GM18907 (cell line): ENCODE data around the gene ACAP2.
"Not testable (repeated sequence)": the region's sequence is repeated elsewhere in the genome, so short reads cannot be mapped to it uniquely, and the experiment has no call there.

ENCODE experiments used
- ATAC-seq: cut with Tn5 transposase; IDR thresholded peaks from one replicate; pipeline ENCODE4 v1.9.1; 2021; ENCODE audit warnings: mild to moderate bottlenecking, moderate library complexity; ENCODE audit not compliant: unreplicated experiment

Gene ACAP2

DNA sequence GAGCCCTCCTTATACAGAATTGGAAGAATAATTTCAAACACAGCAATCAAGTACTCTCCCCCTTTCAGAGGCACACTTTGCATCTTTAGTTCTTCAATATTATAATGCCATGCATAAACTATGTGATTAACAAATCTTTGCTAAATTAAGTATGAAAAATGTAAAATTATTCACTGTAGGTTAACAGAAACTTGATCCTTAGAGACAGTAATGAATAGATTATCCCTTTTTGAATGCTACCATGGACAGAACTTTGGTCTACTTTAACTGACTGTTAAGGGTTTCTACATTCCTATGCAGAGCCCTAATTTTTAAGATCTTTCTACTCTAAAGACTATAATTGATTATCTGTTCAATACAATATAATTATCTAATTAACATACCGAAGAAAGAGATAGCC lies 146.2 kb downstream of the ACAP2 start:
- ATAC-seq, result no peak

DNA sequence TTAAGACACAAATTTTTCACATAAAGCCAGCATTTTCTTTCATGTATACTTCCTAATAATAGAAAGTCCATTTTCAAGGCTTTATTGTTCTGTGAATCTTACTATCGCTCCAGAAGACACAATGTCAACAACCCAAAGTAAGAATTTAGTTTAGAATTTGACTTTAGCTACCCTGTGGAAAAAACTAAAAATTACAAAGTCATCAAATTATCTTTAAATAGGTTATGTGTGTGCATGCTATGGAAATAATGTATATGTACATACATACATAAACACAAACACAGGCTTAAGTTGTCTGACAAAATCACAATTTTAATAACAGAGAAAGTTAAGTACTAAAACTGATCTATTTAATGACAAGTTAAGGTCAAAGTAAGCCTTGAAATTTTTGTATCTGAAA lies 151.7 kb downstream of the ACAP2 start:
- no peak for ATAC-seq

DNA sequence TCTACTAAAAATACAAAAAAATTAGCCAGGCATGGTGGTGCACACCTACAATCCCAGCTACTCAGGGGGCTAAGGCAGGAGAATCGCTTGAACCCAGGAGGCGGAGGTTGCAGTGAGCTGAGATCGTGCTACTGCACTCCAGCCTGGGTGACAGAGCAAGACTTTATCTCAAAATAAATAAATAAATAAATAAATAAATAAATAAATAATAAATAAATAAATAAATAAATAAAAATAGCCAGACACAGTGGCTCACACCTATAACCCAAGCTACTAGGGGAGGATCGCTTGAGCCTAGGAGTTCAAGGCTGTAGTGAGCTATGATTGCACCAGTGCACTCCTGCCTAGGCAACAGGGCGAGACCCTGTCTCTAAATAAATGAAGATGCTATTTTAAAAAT lies 152.2 kb downstream of the ACAP2 start:
- not testable (repeated sequence) for ATAC-seq

DNA sequence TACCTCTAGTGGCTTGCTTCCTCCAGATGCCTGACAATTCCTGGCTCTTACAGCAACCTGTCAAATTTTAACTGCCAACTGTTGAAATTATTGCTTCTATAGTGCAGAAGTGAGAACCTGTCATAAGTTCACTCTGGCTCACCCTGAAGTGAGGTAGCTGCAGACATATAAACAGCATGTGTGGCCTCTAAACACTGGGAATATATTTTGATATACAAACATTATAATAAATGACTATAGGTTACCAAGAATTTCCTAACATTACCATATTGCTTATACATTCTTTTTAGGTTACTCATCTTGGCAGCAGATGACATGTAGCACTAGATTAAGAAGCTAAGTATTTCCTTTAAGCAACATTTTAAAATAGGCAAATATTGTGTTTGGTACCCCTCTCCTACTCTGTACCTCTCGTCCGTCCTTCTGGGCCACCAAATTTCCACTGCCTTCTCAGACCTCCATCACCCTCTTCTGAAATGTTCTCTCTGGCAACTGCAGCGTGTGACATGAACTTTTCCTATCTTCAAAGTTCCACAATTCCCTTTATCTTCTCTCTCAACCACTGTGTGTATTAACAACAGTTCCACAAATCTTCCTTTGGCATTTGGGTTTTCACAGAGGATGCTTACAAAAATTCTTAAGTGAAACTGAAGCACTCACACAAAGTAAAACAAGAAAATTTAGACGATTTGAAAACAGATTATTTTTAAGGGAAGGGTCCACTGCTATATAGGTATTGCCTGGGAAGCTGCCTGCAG lies 156.5 kb downstream of the ACAP2 start:
- no peak for ATAC-seq

DNA sequence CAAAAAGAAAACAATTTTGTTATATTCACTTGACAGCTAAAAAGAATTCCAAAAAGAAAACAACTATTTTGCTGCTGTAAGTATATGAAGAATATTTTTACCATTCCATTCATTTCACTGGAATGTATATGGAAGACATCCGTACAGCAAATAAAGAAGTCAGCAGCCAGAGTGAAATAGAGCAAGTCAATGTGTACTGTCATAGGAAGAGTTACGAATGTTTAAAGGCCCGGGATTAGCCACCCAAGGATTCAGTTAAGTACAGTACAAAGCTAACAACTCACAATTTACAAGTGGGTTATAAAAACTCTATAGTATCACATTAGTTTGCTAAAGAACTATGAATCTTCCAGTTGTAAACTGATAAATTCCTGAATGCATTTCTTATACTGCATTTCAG lies 157.4 kb downstream of the ACAP2 start:
- no peak for ATAC-seq

DNA sequence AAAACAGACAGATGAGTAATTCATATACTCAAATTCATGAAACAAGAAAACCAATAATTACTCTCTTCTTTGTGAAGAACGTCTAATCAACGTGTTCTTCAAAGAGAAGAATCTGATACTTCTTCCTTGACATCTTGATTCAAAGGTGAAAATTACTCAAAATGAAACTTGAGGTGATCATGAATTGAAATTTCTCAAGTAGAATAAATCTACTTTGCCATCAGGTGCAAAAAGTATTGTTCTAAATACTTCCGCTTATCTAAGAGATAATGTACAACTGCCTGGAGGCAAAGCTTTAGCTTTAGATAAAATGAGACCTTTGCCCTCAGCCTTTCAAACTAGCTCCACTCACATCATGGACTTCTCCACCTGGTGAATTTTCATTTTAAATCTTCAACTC lies 158.0 kb downstream of the ACAP2 start:
- no peak for ATAC-seq

DNA sequence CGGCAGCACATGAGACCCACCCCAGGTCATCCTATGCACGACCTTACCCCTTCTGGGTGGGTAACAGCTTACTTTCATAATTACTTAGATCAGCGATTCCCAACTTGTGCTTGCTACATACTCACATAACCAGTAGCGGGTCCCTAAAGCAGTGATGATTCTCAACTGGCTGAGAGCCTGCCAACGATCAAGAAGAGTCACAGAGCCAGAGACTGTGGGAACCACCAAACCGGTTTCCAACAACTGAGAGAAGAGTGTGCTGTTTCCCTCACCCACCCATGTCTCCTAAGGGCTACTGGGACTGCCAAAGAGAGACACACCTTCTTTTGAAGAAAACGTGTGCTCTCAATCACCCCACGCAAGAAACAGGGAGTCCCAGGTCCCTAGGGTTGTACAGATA lies 159.9 kb downstream of the ACAP2 start:
- ATAC-seq, result no peak

DNA sequence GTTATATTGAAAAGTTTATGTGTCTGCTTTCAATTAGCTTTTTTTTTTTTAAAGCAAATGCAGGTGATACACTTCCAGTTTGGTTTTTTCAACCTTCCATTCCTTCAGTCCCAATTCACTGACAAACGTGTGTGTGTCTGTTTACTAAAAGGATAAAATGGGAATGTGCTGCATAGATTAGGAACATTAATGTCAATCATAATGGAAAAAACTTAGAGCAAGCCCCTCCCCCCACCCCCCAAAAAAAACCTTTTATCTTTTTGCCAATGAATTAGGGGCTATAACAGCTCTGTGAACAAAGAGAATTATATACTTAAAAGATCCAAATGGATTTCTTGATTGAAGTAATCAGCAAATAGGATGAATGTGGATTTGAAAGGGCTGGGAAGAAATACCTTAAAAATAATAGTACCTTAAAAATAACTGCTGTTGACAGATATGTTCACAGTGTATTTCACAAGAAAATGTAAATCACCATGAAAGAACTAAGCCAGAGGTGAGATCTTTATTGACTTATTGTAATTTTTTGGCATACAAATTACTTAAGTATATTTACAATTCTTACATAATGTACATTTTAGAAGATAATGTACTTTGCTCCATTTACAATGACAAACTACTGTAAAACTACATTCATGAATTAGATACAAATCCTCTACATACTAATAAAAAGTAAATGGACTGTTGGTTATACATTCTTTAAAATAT lies 168.4 kb downstream of the ACAP2 start:
- ATAC-seq, result no peak

DNA sequence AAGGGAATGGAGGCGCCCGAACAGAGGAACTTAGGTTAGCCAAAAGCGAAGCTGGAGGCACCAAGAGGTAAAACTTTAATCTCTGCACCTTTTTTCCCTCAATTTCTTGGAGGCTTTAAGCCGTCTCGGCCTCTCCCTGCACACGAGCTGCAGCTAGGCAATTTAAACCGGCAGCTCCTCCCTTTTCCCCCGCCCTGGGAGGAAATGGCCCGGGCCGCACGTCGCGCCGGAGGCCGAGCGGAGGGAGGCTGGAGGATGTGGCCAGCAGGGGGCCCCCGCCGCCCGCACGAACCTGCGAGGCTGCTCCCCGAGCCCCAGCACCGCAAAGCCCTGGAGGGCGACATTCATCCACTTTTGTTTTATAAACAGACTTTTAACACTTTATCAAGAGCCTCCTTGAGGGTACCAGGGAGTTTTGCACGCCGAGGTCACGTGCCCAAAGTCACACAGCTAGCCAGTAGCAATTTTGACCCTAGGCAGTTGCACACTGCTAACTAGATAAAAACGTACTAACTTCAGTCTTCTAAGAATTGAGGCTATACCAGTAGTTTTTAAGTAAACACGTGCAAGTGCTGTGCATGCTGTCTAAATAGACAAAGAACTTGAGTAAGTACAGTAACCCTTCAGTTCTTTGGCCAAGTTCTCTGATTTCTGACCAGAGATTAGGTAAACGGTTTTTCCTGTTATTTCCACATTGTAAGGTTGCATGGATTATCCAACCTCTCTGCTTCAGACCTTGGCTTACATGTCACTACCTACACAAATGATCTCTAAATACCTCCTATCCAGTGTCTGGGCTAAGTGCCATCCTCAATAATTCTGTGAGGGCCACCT lies 171.2 kb downstream of the ACAP2 start:
- ATAC-seq, result peak; percentile 67

DNA sequence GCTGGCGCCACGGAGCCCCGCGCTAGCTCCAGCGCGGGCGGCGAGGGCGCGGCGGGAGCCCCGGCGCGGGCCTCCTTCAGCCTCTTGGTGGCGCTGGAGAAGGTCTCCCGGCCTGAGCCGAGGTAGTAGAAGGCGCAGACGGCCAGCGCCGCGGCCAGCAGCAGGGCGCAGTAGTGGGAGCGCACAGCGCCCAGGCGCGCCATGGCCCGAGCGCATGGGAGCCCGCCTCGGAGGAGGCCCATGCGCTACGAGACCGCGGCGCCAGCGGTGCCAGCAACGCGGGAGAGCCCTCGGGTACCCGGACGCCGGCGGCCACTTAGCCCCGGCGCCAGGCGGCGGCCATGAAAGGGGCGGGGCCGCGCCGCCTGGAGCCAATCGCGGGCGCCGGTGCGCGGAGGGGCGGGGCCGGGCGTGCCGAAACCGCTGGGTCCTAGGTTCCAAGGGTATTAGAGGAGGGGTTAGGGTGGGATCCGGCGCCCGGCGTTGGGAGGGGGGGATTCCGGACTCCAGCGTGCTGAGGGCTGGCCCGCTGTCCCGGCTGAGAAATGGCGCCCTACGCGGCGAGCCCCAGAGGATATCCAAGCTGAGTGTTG lies 171.9 kb downstream of the ACAP2 start, which contains the start of gene XXYLT1:
TSS of gene XXYLT1 (minus strand) at position 343 of the 593 bp plus-strand sequence. CDS start at position 242, 101 bp downstream.
- peak; percentile 83 for ATAC-seq

DNA sequence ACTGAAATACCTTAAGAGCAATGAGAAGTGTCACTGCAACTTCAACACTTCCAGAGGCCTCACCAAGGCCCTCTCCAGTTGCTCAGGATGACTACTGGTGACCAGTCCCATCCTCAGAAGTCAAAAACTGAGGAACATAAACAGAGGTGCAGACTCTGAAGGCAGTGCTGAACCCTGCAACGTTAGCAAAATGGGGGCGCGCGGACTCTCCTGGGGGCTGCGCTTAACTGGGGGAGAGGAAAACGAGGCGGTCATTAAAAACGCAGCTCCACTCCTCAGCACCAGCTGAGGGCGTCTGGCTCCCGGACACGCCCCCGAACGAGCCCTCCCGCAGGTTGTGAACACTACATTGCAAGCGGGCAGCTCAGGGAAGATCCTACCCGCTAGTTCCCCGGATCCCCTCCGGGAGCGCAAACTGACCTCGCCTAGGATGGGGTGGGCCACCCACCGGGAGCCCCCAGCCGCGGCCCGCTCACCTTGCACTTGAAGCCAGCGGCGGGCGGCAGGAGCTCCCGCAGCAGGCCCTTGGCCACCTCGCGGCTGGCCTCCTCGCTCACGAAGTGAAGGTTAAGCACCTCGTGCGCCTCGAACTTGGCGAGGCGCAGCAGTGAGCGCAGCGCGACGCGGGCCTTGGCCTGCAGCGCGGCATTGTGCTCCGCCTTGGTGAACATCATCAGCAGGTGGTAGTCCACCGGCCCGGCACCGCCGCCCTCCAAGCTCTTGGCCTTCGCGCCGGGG lies 172.6 kb downstream of the ACAP2 start:
- ATAC-seq, result peak; percentile 22

DNA sequence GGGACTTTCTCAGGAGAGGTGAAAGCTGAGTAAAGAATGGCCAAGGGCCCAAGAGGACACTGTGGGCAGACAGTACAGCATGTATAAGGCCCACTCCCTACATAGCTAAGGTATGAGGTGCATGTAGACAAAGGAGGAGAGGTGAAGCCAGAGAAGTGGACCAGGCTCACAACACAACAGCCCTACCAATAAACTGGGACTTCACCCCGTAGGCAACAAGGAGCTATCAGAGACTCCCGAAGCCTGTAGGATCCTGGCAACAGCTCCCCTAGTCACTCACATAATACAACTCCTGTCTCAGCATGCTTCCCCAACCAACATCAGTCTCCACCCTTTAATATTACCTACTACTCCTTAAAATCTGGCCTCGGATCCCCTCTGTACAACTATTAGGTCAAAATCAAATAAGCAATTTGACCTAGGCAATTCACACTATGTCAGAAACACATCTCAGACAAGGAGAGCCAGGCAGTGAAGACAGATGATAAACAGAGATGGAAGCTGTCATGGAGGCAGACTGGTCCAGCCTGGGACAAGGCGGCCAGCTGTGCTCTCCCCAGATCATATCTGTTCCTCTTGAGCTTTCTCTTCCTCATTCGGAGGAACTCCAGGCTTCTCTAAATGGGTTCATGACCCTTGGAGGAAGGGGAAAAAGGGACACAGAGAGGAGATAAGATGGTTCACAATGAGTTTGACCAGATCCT lies 173.3 kb downstream of the ACAP2 start:
- no peak for ATAC-seq

DNA sequence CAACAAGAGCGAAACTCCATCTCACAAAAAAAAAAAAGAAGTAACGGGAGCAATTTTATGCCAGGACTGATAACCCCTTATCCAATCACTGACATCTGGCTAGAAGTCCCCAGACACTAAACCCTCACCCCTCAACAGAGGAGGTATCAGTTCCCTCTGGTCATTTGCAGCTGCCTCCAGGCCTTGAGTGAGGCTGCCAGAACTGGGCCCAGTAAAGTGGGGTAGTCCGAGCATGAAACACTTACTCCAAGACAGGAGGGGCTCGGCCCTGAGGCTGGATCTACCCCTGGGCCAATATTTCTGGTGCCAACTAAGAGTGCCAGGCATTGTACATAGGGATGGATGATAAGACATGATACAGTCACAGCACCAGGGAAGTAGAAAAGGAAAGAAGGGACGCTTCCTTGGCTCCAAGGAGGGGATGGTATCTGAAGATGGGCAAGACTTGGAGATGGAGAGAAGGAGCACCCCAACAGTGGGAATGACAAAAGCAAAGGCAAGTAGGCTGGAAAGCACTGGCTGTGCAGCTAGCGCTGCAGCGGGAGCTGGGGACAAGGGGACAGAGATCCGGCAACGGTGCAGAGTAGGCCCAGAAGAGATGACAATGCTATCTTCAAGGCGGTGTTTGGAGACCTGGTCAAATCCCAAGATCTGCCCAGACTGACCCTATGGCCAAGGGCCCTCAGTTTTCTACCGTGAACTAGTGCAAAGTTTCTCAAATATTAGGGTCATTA lies 174.1 kb downstream of the ACAP2 start:
- ATAC-seq, result no peak

DNA sequence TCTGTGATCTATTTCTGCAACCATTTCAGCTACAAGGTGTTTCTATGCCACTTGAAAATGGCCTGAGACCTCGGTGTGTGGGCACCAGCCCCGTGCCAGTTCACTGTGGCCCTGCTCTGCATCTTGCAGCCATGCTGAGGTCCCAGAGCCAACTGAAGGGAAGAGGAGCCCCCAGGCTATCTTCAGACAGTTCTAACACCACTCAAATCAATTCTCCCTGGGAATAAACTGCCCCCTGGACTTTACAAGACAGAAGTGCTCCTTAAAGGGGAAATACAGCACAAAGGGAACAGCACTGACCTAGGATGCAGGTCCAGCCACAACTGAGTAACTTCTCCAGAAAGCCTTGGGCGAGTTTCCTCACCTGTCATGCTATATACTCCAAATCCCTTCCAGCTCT lies 175.7 kb downstream of the ACAP2 start:
- no peak for ATAC-seq

DNA sequence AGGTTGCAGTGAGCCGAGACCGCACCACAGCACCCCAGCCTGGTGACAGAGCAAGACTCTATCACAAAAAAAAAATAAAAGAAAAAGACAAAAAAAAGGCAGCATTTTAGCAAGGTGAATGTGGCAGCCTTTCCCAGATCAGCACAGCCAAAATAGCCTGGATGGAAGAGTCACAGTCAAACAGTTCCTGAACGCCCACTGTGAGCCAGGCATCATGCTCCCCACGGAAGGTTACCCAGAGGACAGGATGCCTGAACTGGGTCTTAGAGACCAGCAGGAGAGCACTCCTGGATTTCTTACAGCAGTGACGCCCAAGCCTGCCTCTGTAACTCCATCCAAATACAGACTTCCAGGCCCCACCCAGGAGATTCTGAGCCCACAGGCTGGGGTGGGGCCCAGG lies 176.4 kb downstream of the ACAP2 start:
- ATAC-seq, result no peak

DNA sequence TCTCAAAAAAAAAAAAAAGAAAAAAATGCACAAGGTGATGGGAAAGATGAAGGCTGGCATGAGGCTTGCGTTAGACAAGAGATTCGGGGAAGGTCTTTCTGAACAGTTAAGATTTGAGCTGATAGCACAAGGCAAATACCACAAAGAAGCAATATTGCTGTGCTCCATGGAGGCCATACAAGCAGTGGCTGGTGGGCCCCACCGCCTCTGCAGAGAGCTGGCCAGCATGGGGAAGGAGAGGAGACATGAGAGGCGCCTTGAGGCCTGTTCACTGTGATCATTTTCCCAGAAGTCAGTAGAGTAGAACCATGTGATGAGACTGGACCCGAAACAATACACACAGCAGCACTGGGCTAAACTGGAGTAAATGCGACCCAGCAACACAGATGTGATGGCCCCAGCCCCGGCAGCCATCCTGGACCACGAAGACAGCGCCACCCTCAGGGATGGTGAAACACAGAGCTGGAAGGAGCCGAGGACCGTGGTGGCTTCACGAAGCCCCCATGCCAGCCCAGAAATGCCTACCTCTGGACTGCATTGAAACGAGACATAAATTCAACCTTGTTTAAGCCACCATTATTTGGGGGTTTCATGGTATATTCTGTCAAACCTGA lies 177.3 kb downstream of the ACAP2 start:
- ATAC-seq, result no peak

DNA sequence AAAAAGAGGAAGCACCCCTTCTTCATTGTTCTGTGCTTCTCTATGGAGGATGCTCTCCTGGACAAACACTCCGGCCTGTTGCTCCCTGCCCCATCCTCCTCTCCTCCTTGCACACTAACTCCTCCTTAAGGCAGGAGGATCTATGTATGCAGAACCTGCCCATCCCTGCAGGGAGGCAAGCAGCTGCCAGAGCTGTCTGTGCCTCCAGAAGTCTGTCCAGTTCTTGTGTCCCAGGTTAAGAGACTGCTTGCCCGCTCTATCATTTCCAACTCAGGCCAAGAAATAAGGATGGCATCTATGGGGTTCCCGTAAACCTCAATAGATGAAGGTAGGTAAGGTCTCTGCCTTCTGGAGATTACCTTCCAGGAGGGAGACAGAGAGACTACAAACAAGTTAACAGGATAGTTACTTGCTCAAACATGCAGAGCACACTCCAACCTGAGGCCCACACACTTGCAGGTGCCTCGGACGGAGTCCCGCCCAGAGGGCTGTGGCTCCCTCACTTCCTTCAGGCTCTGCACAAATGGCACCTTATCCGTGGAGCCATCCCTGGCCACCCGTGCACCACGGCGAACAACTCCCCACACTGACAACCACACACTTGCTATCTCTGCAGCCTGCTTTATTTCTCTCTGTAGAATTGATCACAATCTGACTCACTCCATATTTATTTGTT lies 178.8 kb downstream of the ACAP2 start:
- no peak for ATAC-seq
